Measurements from ENCODE around the gene ECSCR. TPM values are rescaled to one million over a fixed set of nuclear protein-coding genes. Genes with fewer than 3 reads are reported as not detected.

ECSCR gene
- total RNA-seq, 2 experiments from 2014 or later: not detected

DNA sequence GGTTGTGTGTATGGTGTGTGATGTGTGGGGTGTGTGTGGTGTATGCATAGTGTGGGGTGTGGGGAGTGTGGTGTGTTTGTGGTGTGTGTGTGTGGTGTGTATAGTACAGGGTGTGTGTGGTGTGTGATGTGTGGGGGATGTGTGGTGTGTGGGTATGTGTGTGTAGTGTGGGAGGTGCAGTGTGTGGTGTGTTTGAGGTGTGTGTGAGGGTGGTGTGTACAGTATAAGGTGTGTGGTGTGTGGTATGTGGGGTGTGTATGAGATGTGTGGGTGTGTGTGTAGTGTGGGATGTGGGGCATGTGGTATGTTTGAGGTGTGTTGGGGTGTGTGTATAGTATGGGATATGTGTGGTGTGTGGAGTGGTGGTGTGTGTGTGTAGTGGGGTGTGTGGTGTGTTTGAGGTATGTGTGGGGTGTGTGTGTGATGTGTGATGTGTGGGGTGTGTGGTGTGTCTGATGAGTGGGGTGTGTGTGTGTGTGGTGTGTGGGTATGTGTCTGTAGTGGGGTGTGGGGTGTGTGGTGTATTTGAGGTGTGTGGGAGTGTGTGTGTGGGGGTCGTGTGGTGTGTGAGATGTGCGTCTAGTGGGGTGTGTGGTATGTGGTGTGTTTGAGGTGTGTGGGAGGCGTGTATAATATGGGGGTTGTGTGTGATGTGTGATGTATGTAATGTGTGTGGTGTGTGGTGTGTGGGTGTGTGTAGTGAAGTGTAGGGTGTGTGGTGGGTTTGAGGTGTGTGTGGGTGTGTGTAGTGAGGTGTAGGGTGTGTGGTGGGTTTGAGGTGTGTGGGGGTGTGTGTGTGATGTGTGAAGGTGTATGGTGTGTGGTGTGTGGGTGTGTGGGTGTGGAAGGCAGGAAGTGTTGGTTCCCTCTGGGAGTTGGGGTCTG lies 8.6 kb downstream of the ECSCR start:
- Histone ChIP-seq H3K4me2 (ENCODE audit: low read length) (no peak overlapping the region), H4K20me1 (ENCODE audit: insufficient read depth, low read length) (no peaks in the 10 kb centered on the region), H3K79me2 (ENCODE audit: insufficient read depth, low read depth, low read length) (no peaks in the 10 kb centered on the region), H3K4me1 (ENCODE audit: insufficient read depth, low read length, poor library complexity, severe bottlenecking) (peaks cover 1% of the 10 kb centered on the region), H3K9me3 (ENCODE audit: low read length) (no peaks in the 10 kb centered on the region), H3K9me2 (ENCODE audit: insufficient read depth, low read length) (no peaks in the 10 kb centered on the region), H3K36me3 (ENCODE audit: insufficient read depth, low read length) (no peaks in the 10 kb centered on the region), H2AFZ (ENCODE audit: low read length) (no peak overlapping the region), H3K4me3 (ENCODE audit: low read depth, low read length, poor library complexity, severe bottlenecking) (no peak overlapping the region), H3K27ac (ENCODE audit: low read depth, low read length, poor library complexity, severe bottlenecking) (no peak overlapping the region)
- no peak for DNase-seq (ENCODE audit: low spot score)
- no peak for TF ChIP-seq EZH2phosphoT487 (IDR thresholded peaks at IDR 0.05; ENCODE audit: borderline replicate concordance, low read depth, low read length)
- TF ChIP-seq, protein P1, sequence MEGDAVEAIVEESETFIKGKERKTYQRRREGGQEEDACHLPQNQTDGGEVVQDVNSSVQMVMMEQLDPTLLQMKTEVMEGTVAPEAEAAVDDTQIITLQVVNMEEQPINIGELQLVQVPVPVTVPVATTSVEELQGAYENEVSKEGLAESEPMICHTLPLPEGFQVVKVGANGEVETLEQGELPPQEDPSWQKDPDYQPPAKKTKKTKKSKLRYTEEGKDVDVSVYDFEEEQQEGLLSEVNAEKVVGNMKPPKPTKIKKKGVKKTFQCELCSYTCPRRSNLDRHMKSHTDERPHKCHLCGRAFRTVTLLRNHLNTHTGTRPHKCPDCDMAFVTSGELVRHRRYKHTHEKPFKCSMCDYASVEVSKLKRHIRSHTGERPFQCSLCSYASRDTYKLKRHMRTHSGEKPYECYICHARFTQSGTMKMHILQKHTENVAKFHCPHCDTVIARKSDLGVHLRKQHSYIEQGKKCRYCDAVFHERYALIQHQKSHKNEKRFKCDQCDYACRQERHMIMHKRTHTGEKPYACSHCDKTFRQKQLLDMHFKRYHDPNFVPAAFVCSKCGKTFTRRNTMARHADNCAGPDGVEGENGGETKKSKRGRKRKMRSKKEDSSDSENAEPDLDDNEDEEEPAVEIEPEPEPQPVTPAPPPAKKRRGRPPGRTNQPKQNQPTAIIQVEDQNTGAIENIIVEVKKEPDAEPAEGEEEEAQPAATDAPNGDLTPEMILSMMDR (conservative IDR thresholded peaks at IDR 0.05; ENCODE audit: low read length): no peak
- ChIA-PET CTCF (ENCODE audit: unreplicated experiment) (no interaction called here), POLR2A (no interaction called here)
- intact Hi-C loops (cut with micrococcal nuclease; ENCODE audit: unreplicated experiment): no loop called here
- no TSS peak for BruUV-seq (replicated peaks)

DNA sequence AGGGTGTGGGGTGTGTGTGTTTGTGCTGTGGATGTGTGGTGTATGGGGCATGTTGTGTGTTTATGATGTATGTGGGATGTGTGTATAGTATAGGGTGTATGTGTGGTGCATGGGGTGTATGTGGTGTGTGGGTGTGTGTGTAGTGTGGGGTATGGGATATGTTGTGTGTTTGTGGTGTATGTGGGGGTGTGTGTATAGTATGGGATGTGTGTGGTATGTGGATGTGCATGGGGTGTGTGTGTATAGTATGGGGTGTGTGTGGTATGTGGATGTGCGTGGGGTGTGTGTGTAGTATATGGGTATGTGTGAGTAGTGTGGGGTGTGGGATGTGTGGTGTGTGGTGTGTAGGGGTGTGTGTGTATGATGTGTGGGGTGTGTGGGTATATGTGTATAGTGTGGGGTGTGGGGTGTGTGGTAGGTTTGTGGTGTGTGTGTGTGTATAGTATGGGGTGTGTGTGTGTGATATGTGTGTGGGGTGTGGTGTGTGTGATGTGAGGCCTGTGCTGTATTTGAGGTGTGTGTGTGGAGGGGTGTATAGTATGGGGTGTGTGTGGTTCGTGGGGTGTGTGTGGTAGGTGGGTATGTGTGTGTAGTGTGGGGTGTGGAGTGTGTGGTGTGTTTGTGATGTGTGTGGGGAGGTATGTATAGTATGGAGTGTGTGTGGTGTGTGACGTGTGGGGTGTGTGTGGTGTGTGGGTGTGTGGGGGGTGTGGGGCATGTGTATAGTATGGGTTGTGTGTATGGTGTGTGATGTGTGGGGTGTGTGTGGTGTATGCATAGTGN lies 10.5 kb downstream of the ECSCR start:
- intact Hi-C loops (cut with micrococcal nuclease; ENCODE audit: unreplicated experiment): no loop called here
- H3K4me3 ChIP-seq (ENCODE audit: low read depth, low read length, poor library complexity, severe bottlenecking): no peak overlapping the region
- no peak for TF ChIP-seq EZH2phosphoT487 (IDR thresholded peaks at IDR 0.05; ENCODE audit: borderline replicate concordance, low read depth, low read length)
- TF ChIP-seq, protein P1 (conservative IDR thresholded peaks at IDR 0.05; ENCODE audit: low read length): no peak
- H3K4me2 ChIP-seq (ENCODE audit: low read length): no peak overlapping the region
- POLR2A ChIA-PET: no interaction called here
- no peaks in the 10 kb centered on the region for H4K20me1 ChIP-seq (ENCODE audit: insufficient read depth, low read length)
- no peaks in the 10 kb centered on the region for H3K9me2 ChIP-seq (ENCODE audit: insufficient read depth, low read length)
- no peaks in the 10 kb centered on the region for H3K9me3 ChIP-seq (ENCODE audit: low read length)
- no peaks in the 10 kb centered on the region for H3K4me1 ChIP-seq (ENCODE audit: insufficient read depth, low read length, poor library complexity, severe bottlenecking)
- CTCF ChIA-PET (ENCODE audit: unreplicated experiment): no interaction called here
- no peak overlapping the region for H2AFZ ChIP-seq (ENCODE audit: low read length)
- no peaks in the 10 kb centered on the region for H3K36me3 ChIP-seq (ENCODE audit: insufficient read depth, low read length)
- H3K79me2 ChIP-seq (ENCODE audit: insufficient read depth, low read depth, low read length): no peaks in the 10 kb centered on the region
- H3K27ac ChIP-seq (ENCODE audit: low read depth, low read length, poor library complexity, severe bottlenecking): no peak overlapping the region
- no peak for DNase-seq (ENCODE audit: low spot score)
- no TSS peak for BruUV-seq (replicated peaks)
